MM.1S (cell line): ENCODE results near the gene ZNF506.

Experiments used
- CTCF ChIP-seq: fragments of 300-600 bp; sonication (generic); IDR thresholded peaks from 2 replicates; pipeline ENCODE4 v1.5.1; 2016; ENCODE audit warnings: antibody characterized with exemption, low read length, mixed read lengths
- EZH2 ChIP-seq: fragments of 300-600 bp; sonication (generic); optimal IDR thresholded peaks from 2 replicates; pipeline ENCODE3; 2017; ENCODE audit warnings: low read depth, mild to moderate bottlenecking, antibody characterized with exemption, low read length, mixed read lengths
- EZH2phosphoT487 ChIP-seq: fragments of 300-600 bp; sonication (generic); IDR thresholded peaks from 2 replicates; pipeline ENCODE4 v1.6.1; 2018; ENCODE audit warnings: antibody characterized with exemption, low read length

GRCh38 chr19:19835560-19836038, 14.0 kb upstream of the ZNF506 start:
- TF ChIP-seq CTCF: no peak
- no peak for TF ChIP-seq EZH2phosphoT487
- TF ChIP-seq EZH2: no peak
